Mammary epithelial cell (primary cell): ENCODE results near the gene NEK5.

Experiments
- CTCF ChIP-seq, 2 donors: IDR thresholded peaks in 1 of 2; conservative IDR thresholded peaks in 1 of 2; 2 replicates each; pipeline ENCODE4 v1.5.1; 2011 to 2012; ENCODE audit warnings: inconsistent platforms in 2 of 2, low read length in 2 of 2, mild to moderate bottlenecking in 2 of 2, control low read depth in 1 of 2, low read depth in 1 of 2; ENCODE audit not compliant: insufficient read depth in 1 of 2; ENCODE audit errors: extremely low read depth in 1 of 2
- EZH2 ChIP-seq: IDR thresholded peaks from 2 replicates; pipeline ENCODE4 v1.6.1; 2012; ENCODE audit warnings: low read length, inconsistent platforms, borderline replicate concordance

DNA sequence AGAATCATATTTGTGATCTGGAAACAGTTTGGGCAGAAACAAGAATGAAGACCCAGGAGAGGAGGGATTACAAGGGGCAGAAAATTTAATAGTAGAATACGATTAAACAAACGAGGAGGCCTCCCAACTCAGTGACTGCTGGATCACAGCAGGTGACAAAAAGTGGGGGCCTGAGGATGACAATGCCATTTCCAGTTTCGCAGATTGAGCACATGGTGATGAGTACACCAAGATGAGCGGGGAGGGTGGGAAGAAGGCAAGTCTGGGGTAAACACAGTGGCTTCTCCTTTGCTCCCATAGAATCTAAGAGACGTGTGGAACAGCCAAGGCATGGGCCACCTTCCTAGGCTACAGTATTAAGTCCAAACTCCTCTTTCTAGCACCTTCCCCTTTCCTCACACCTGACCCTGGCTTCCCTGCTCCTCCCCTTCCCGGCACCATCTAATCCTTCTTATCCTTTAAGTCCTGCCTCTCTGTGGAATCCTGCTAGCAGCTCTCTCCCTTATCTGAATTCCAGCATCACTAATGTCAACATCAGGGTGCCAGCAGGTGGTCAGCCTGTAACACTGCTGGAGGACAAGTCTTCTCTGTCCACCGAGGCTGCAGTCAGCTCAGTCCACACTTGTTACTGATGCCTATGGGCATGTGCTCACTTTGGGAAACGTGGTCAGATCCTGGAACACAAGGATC is 131.1 kb downstream of the NEK5 start:
- no peak for TF ChIP-seq CTCF (conservative IDR thresholded peaks at IDR 0.05 in 1 of 2, IDR thresholded peaks at IDR 0.05 in 1 of 2; ENCODE audit: extremely low read depth in 1 of 2, insufficient read depth in 1 of 2, low read depth in 1 of 2, low read length in 2 of 2)
- no peak for TF ChIP-seq EZH2
